Pancreas (tissue), 10 donors: ENCODE data around the gene TK2. TPM values are rescaled to one million over a fixed set of nuclear protein-coding genes. Genes with fewer than 3 reads are reported as not detected.

ENCODE experiments used
- ATAC-seq, 4 donors: fragments of 200-7000 bp; cut with Tn5 transposase; one replicate each; pipeline versions ENCODE4 v1.8.0 to v1.9.1; 2020; ENCODE audit warnings: mild to moderate bottlenecking in 4 of 4, moderate library complexity in 4 of 4
- DNase-seq, 6 donors: peaks; one replicate each; pipeline ENCODE4 v3.0.0-alpha.2; 2020
- FAIRE-seq: peaks from 2 replicates; lab custom pipeline; 2012; peaks lifted over from hg19 to GRCh38; lab: Jason Lieb, UNC
- H3K27ac ChIP-seq, 4 donors: fragments of 200-600 bp; sonication (generic); 1 replicate in 3 of 4; 2 replicates in 1 of 4; pipeline versions ENCODE4 v1.5.0 to v1.8.0; 2020
- H3K27me3 ChIP-seq, 4 donors: fragments of 200-600 bp; one replicate each; pipeline ENCODE4 v1.8.0; 2021
- H3K36me3 ChIP-seq, 3 donors: fragments of 200-600 bp; sonication (generic) in 1 of 3; one replicate each; pipeline versions ENCODE4 v1.5.0 to v1.8.0; 2020 to 2021
- H3K4me1 ChIP-seq, 3 donors: fragments of 200-600 bp; one replicate each; pipeline ENCODE4 v1.8.0; 2021
- H3K4me3 ChIP-seq, 4 donors: fragments of 200-600 bp; sonication (generic) in 2 of 4; one replicate each; pipeline versions ENCODE4 v1.5.0 to v1.8.0; 2020 to 2021
- H3K9me3 ChIP-seq, 4 donors: fragments of 200-600 bp; one replicate each; pipeline ENCODE4 v1.8.0; 2021
- CTCF ChIP-seq, 4 donors: fragments of 200-600 bp; sonication (generic) in 3 of 4; IDR thresholded peaks; one replicate each; pipeline versions ENCODE4 v1.5.0 to v1.8.0; 2021; ENCODE audit warnings: antibody characterized with exemption in 4 of 4
- WGBS, 2 donors: extraction: QIAGEN DNeasy Blood & Tissue Kit; methylation state at CpG; one replicate each; pipeline ENCODE4 v1.1.7; 2013; 5-methylcytosine and 5-hydroxymethylcytosine counted together
- intact Hi-C, 3 donors: fragments of 100-400 bp; cut with DNase I; formaldehyde crosslinking; loops; one replicate each; pipeline versions ENCODE4 v1.11.1 to v1.14.2; 2022
- polyA plus RNA-seq, 2 donors: library from polyadenylated mRNA; stranded (reverse); fragments of 200-250 nt; gene quantifications; one replicate each; pipeline ENCODE4 v1.2.3, GENCODE V29; 2013
- total RNA-seq, 6 donors: library from RNA; stranded (reverse); fragmentation: NEBNext Ultra II Directional in 4 of 6; extraction: Animal tissue kit (Norgen Biotek cat#: 25700) in 4 of 6; gene quantifications; one replicate each; pipeline versions ENCODE4 v1.2.1 to v1.2.4, GENCODE V29; 2021 to 2023
- donor health status: healthy with polysubstance abuse.
- donor health status: DM: no; HTN: no; CAD: no; lungs with moderate emphysema.
- donor health status: DM: no; HTN: no; CAD: no.
- donor health status: control.
- donor health status: control.
- donor health status: Bipolar disorder and iron deficiency.
- donor health status: DM: yes; HTN: yes; CAD: no.
- donor health status: DM: no; HTN: no; CAD: no.
- donor health status: DM: no; HTN: no; CAD: no.
- donor health status: DM: yes; HTN: yes; CAD: no.

The TK2 gene
- total and polyA plus RNA-seq, 8 donors: 13.9 to 22.9 (median 20.5) TPM

- Histone ChIP-seq H3K27ac (no peak overlapping the region), H3K36me3 (no peaks in the 10 kb centered on the region), H3K9me3 (no peaks in the 10 kb centered on the region), H3K4me1 (no peaks in the 10 kb centered on the region), H3K27me3 (no peaks in the 10 kb centered on the region), H3K4me3 (no peak overlapping the region)
- peak; percentile 78 to 88 (median 86) for ATAC-seq
- TF ChIP-seq CTCF (IDR thresholded peaks at IDR 0.05): peak; percentile 81 to 89 (median 88)
- 34 to 36% methylated on average over 14 of the region's 14 CpGs for WGBS, 2 donors
- FAIRE-seq: no peak
- intact Hi-C loops: loop anchor here in 1 of 3 donors (5.0 kb wide), 1 partner anchor 77 kb away; no protein-coding TSS in a partner anchor
- peak; percentile 61 to 92 (median 80) for DNase-seq
Measured at GRCh38 chr16:66483689-66484452, 66.1 kb downstream of the TK2 start.

- DNase-seq: no peak
- no peaks in the 10 kb centered on the region for H3K36me3 ChIP-seq
- no peak overlapping the region for H3K4me3 ChIP-seq
- no peak overlapping the region for H3K27ac ChIP-seq
- ATAC-seq: no peak
- H3K27me3 ChIP-seq: peaks cover 0 to 6% (median 0%) of the 10 kb centered on the region in 4 donors
- intact Hi-C loops: loop anchor here in 1 of 3 donors (5.0 kb wide), 1 partner anchor 75 kb away; no protein-coding TSS in a partner anchor
- H3K4me1 ChIP-seq: no peaks in the 10 kb centered on the region
- no peak for FAIRE-seq
- no peak for TF ChIP-seq CTCF (IDR thresholded peaks at IDR 0.05)
- WGBS, 2 donors: 52 to 58% methylated on average over 7 of the region's 7 CpGs
- no peaks in the 10 kb centered on the region for H3K9me3 ChIP-seq
Measured at GRCh38 chr16:66481943-66482390, 68.0 kb downstream of the TK2 start.

GRCh38 chr16:66481081-66481942, 68.6 kb downstream of the TK2 start:
- ATAC-seq (no peak), FAIRE-seq (no peak), DNase-seq (no peak)
- WGBS, 2 donors: 74 to 85% methylated on average over 25 of the region's 25 CpGs
- intact Hi-C loops: loop anchor here in 1 of 3 donors (5.0 kb wide), 1 partner anchor 74 kb away; no protein-coding TSS in a partner anchor
- no peak for TF ChIP-seq CTCF (IDR thresholded peaks at IDR 0.05)
- H3K27ac ChIP-seq: no peak overlapping the region
- H3K4me1 ChIP-seq: no peaks in the 10 kb centered on the region
- no peak overlapping the region for H3K4me3 ChIP-seq
- H3K9me3 ChIP-seq: no peaks in the 10 kb centered on the region
- no peaks in the 10 kb centered on the region for H3K36me3 ChIP-seq
- peaks cover 0 to 6% (median 0%) of the 10 kb centered on the region in 4 donors for H3K27me3 ChIP-seq

- H3K36me3 ChIP-seq: no peaks in the 10 kb centered on the region
- H3K9me3 ChIP-seq: no peaks in the 10 kb centered on the region
- no peak overlapping the region for H3K27ac ChIP-seq
- no peaks in the 10 kb centered on the region for H3K4me1 ChIP-seq
- no peak for DNase-seq
- intact Hi-C loops: loop anchor here in 1 of 3 donors (5.0 kb wide), 1 partner anchor 73 kb away; no protein-coding TSS in a partner anchor
- FAIRE-seq: no peak
- peaks cover 0 to 6% (median 0%) of the 10 kb centered on the region in 4 donors for H3K27me3 ChIP-seq
- H3K4me3 ChIP-seq: no peak overlapping the region
- no peak for ATAC-seq
- WGBS, 2 donors: 59 to 71% methylated on average over 24 to 25 of the region's 25 CpGs
- no peak for TF ChIP-seq CTCF (IDR thresholded peaks at IDR 0.05)
Measured at GRCh38 chr16:66480265-66481080, 69.4 kb downstream of the TK2 start.
